A673 (cell line): ENCODE results near the gene ROR2.

Source experiments
- EZH2 ChIP-seq: fragments of 200-600 bp; sonication (generic); IDR thresholded peaks from 2 replicates; pipeline ENCODE4 v1.6.1; 2017; ENCODE audit warnings: borderline replicate concordance, low read depth, mild to moderate bottlenecking, mixed read lengths, antibody characterized with exemption, low read length; ENCODE audit not compliant: poor library complexity, severe bottlenecking
- TF ChIP-seq, protein P1 (sequence below): fragments of 300-800, 200-600 bp; sonication (generic); conservative IDR thresholded peaks from 2 replicates; pipeline ENCODE4 v1.5.1; 2017; ENCODE audit warnings: low read depth, mild to moderate bottlenecking, antibody characterized with exemption, low read length, moderate library complexity, mixed read lengths

DNA sequence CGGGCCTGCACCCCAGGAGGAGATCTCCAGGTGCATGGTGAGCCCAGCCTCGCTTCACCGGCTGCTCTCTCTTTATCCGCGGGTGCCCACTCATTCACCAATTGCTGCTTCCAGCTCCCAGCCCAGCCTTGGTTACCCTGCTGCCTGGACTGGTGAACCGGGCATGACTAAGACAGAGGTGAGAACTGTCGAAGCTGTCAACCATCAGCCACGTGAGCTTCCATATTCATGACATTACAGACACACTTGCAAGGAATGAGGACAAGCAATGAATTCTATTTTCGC, 220.5 kb downstream of the ROR2 start:
- TF ChIP-seq EZH2, result no peak
- TF ChIP-seq, protein P1, sequence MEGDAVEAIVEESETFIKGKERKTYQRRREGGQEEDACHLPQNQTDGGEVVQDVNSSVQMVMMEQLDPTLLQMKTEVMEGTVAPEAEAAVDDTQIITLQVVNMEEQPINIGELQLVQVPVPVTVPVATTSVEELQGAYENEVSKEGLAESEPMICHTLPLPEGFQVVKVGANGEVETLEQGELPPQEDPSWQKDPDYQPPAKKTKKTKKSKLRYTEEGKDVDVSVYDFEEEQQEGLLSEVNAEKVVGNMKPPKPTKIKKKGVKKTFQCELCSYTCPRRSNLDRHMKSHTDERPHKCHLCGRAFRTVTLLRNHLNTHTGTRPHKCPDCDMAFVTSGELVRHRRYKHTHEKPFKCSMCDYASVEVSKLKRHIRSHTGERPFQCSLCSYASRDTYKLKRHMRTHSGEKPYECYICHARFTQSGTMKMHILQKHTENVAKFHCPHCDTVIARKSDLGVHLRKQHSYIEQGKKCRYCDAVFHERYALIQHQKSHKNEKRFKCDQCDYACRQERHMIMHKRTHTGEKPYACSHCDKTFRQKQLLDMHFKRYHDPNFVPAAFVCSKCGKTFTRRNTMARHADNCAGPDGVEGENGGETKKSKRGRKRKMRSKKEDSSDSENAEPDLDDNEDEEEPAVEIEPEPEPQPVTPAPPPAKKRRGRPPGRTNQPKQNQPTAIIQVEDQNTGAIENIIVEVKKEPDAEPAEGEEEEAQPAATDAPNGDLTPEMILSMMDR, result no peak
